HL-60 (cell line): ENCODE measurements around the gene PCYOX1L.

ENCODE experiments used
- DNase-seq, 2 experiments: peaks; one replicate each; pipeline ENCODE4 v3.0.0-alpha.2; 2010 to 2020; ENCODE audit warnings: low read depth in 1 of 2, low spot score in 1 of 2
- H3K27ac ChIP-seq: fragments of 250-450 bp; sonication (Bioruptor Pico); replicated peaks from 2 replicates; pipeline ENCODE4 v1.5.1; 2020; ENCODE audit warnings: mild to moderate bottlenecking, moderate library complexity
- H3K27me3 ChIP-seq: fragments of 250-450 bp; sonication (Bioruptor Pico); 2 replicates; pipeline ENCODE4 v1.5.1; 2021; ENCODE audit warnings: mild to moderate bottlenecking, moderate library complexity; ENCODE audit not compliant: insufficient read depth, poor library complexity, severe bottlenecking
- H3K4me3 ChIP-seq: replicated peaks from 2 replicates; pipeline ENCODE4 v1.5.1; 2011; ENCODE audit warnings: mild to moderate bottlenecking, control low read depth, low read length; ENCODE audit not compliant: insufficient read depth
- CTCF ChIP-seq: IDR thresholded peaks from one replicate; pipeline ENCODE4 v1.5.1; 2011; ENCODE audit warnings: low read length, control low read depth, inconsistent platforms; ENCODE audit not compliant: insufficient read depth
- GABPA ChIP-seq: IDR thresholded peaks from 2 replicates; pipeline ENCODE4 v1.6.1; 2012; ENCODE audit warnings: low read depth
- POLR2AphosphoS5 ChIP-seq: IDR thresholded peaks from 2 replicates; pipeline ENCODE4 v1.6.1; 2012; ENCODE audit warnings: low read depth
- SPI1 ChIP-seq: IDR thresholded peaks from 2 replicates; pipeline ENCODE4 v1.6.1; 2012; ENCODE audit warnings: low read depth, mild to moderate bottlenecking, borderline replicate concordance
- TF ChIP-seq, protein P1 (sequence below): IDR thresholded peaks from 2 replicates; pipeline ENCODE4 v1.6.1; 2012; ENCODE audit warnings: low read depth; ENCODE audit not compliant: insufficient replicate concordance

Gene PCYOX1L

DNA sequence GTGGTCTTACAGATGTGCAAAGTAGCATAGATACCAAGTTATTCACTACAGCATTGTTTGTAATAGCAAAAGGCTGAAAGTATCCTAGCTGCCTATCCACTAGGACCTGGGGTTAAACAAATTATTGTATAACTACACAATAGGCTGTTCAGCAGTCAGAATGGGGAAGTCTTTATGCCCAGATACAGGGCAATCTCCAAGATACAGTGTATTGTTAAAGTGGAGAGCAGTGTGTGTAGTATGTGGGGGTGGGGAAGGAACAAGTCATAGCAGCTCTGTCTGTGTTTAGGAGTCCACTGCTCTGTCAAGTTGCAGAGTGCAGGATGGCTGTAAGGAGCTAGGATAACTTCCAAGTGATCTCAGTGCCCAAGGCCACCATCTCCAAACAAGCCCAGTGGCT, 5.5 kb downstream of the PCYOX1L start:
- peak in 1 of 2 experiments; percentile 68 for DNase-seq
- no peak overlapping the region for H3K4me3 ChIP-seq
- TF ChIP-seq SPI1 = peak; percentile 92
- TF ChIP-seq POLR2AphosphoS5 = no peak
- no peaks in the 10 kb centered on the region for H3K27me3 ChIP-seq
- no peak overlapping the region; the same call in none of the 2 replicates for H3K27ac ChIP-seq

DNA sequence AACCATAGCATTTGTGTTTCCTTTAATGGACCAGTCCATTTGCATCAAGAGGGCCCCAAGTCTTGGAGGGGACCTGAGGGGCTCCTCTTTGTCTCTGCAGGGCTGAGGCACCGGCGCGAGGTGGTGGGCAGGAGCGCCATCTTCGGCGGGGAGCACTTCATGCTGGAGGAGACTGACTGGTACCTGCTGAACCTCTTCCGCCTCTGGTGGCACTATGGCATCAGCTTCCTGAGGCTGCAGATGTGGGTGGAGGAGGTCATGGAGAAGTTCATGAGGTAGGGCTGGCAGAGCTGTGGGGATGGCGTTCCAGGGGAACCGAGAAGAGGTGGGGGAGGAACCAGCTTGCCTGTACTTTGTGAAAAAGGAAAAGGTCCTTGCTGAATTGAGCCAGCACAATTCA, 6.1 kb downstream of the PCYOX1L start:
- Histone ChIP-seq H3K27ac (peak overlapping the region; percentile 4), H3K4me3 (no peak overlapping the region), H3K27me3 (no peaks in the 10 kb centered on the region)
- TF ChIP-seq GABPA (no peak), CTCF (no peak), SPI1 (no peak), POLR2AphosphoS5 (no peak)
- TF ChIP-seq, protein P1, sequence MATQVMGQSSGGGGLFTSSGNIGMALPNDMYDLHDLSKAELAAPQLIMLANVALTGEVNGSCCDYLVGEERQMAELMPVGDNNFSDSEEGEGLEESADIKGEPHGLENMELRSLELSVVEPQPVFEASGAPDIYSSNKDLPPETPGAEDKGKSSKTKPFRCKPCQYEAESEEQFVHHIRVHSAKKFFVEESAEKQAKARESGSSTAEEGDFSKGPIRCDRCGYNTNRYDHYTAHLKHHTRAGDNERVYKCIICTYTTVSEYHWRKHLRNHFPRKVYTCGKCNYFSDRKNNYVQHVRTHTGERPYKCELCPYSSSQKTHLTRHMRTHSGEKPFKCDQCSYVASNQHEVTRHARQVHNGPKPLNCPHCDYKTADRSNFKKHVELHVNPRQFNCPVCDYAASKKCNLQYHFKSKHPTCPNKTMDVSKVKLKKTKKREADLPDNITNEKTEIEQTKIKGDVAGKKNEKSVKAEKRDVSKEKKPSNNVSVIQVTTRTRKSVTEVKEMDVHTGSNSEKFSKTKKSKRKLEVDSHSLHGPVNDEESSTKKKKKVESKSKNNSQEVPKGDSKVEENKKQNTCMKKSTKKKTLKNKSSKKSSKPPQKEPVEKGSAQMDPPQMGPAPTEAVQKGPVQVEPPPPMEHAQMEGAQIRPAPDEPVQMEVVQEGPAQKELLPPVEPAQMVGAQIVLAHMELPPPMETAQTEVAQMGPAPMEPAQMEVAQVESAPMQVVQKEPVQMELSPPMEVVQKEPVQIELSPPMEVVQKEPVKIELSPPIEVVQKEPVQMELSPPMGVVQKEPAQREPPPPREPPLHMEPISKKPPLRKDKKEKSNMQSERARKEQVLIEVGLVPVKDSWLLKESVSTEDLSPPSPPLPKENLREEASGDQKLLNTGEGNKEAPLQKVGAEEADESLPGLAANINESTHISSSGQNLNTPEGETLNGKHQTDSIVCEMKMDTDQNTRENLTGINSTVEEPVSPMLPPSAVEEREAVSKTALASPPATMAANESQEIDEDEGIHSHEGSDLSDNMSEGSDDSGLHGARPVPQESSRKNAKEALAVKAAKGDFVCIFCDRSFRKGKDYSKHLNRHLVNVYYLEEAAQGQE = no peak
- peak; percentile 41 to 80 for DNase-seq

- no peak for DNase-seq
These were observed 6.9 kb downstream of the PCYOX1L start for GRCh38 chr5:149364719-149365118.

More at GRCh38 chr5:149364719-149365118, 6.9 kb downstream of the PCYOX1L start:
- TF ChIP-seq, protein P1 = no peak
- TF ChIP-seq CTCF (no peak), GABPA (no peak), SPI1 (no peak), POLR2AphosphoS5 (no peak)
- Histone ChIP-seq H3K27me3 (no peaks in the 10 kb centered on the region), H3K27ac (no peak overlapping the region), H3K4me3 (no peak overlapping the region)
